HG03060 (cell line): ENCODE data around the gene RPF1.
"Not testable (repeated sequence)": the region's sequence is repeated elsewhere in the genome, so short reads cannot be mapped to it uniquely, and the experiment has no call there.

ENCODE experiments used
- ATAC-seq: cut with Tn5 transposase; IDR thresholded peaks from one replicate; pipeline ENCODE4 v1.9.1; 2021; ENCODE audit warnings: low read depth, moderate number of reproducible peaks; ENCODE audit not compliant: unreplicated experiment

RPF1 gene

DNA sequence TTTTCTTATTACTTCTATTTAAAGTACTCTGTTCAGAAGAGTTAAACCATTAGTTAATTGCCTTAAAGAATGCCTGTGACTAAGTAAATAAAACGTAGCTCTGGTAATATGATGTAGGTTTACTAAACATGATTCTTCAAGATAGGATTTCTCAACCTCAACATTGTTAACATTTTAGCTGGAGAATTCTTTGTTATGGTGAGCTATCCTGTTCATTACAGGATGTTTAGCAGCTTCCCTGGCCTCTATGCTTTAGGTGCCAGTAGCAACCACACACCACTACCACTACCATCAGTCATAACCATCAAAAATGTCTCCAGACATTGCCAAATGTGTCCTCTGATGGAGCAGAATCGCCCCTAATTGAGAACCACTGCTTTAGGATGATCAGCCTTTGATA is 10.7 kb downstream of the RPF1 start:
- no peak for ATAC-seq

DNA sequence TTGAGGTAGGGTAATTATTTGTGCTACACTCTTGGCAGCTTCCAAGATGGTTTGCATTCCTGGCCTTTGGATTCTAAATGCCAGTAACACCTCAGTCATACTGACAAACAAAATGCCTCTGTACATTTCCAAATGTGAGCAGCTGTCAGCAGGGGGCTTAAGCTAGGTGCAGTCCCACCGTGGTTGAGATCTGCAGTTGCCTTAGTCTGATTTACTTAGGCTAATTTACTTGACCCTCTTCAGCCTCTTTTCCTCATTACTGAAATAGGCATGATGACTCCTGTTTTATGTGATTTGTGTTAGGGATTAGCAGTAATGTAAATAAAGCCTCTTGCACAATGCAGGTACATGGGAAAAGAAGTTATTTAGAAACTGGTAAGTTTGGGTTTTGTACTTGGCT is 13.7 kb downstream of the RPF1 start:
- ATAC-seq, result no peak

DNA sequence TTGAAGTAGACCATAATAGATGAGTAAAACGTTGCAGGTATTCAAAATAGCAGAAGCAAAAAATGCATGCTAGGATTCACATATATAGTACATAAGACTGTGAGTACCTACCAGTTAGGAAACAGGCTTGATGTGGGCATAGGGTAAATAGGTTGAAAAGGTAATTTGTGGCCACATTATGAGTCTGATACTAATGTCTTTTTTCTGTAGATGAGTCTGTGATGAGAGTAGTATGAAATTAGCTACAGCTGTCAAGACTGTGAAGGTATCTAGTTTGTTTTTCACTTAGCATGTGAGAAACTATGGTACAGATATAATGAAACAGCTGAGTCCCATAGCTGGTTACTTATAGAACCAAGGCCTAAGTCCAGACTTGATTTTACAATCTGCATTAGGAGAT is 14.7 kb downstream of the RPF1 start:
- no peak for ATAC-seq

DNA sequence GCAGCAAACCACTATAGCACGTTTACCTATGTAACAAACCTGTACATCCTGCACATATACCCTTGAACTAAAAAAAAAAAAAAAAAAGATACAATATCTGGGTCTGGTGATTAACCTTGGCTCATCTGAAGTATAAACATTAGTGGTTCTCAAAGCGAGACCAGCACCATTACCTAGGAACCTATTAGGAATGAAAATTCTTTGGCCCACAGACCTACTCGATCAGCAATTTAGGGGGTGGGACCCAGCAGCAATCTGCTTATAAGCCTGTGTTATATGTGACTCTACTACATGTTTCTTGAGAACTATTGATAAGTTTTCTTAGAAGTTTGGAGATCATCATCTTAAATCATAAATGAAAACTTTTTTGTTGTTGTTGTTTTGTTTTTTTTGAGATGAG is 17.4 kb downstream of the RPF1 start:
- no peak for ATAC-seq

DNA sequence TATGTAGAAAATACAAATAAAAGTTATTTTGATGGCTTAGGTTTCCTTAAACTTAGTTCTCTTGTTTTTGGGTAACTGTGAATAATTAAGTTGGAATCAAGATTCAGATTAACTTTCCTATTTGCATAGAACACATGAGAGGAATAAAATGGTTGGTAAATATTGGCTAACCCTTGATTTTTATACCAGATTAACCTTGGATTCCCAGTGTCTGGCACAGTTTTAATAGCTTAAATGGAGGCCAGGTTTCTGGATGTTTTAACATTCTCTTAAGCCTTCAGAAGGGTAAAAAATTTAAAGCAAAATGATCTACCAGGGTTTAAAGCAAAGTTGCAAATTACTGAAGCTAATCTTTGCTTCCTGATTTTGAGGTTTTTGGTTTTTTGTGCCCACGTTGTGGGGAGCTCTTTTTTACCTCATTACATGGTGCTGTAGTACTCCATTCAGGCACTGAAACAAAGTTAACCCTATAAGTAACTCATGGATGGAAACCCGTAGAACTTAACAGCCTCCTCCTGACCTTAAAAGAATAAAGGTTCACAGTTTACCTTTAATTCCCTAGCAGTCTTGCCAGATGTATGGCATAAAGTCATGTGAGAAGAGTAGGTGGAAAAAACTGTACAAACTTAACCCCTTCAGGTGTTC is 18.7 kb downstream of the RPF1 start:
- ATAC-seq, result no peak

DNA sequence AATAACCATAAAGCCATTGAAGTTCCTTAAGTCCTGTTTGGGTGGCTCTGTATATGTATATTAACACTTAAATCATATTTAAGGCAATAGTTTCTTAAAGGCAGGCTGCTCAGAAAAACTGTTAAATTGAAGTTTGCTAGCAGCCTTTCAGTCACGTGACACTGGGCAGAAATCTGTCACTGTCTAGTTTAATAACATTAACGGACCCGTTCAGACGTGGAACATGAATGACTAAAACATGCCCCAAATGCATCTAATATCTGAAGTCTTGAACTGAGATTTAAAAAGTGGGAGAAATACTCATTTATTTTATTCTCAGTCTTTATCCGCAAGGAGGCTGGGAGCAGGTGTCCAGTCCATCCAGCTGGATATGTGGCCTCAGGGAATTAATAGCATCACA is 23.9 kb downstream of the RPF1 start:
- no peak for ATAC-seq

DNA sequence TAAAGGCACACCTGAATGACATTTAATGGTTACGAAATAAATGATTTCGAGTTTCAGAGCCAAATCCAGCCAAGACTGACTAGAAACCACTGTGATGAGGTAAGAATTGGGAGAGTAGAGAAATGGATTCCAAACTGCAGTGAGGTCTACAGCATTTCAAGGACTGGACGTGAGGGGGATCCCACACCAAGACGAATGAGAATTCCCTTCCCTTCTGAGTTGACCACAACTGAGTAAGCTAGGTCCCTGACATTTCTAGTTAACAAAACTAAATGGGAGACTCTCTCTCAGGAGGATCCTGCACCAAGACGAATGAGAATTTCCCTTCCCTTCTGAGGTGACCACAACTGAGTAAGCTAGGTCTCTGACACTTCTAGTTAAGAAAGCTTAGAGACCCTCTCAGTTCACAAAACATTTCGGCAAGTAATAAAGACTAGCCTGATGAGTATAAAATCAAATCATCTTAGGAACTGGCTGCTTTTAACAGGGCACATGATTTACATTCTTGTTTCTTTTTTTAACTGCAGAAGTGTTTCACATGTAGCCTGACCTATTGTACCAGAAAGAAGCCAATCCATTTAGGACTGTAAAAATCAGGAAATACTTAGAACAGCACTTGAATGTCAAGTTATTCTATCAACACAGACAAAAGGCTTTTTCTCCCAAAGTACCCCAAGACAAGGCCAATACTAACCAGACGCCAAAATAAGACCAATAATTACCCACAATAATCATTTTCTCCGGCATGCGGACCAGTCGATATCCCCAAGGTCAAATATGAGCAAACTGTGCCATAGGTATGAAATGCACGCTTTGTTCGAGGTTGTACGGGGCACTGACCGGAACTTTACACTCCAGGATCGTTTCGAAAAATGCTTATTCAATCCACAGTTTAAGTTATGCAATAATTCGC is 25.8 kb downstream of the RPF1 start:
- ATAC-seq, result no peak

DNA sequence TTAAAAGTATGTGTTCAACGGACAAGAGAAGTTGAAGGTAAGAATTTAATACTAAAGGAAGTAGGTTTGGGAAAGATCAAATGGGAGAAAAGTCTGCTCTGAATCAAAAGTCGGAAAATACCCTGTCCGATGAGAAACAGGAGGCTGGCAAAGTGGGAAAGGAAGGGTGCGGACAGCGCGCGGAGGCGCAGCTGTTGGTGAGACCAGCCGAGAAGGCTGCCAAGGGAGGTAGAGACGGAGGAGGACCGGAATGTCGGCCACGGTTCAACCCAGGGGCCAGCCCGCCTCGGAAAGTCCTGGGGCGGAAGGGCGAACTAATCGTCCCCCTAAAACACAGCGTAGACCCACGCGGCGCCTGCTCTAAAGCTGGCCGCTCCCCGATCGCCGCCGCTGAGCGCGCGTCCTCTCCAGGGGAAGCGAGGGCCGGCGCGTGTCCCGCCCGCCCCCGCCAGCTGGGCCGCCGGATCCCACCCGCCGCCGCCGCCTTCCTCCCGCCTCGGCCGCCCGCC is 26.5 kb downstream of the RPF1 start:
- ATAC-seq, result peak; percentile 15

DNA sequence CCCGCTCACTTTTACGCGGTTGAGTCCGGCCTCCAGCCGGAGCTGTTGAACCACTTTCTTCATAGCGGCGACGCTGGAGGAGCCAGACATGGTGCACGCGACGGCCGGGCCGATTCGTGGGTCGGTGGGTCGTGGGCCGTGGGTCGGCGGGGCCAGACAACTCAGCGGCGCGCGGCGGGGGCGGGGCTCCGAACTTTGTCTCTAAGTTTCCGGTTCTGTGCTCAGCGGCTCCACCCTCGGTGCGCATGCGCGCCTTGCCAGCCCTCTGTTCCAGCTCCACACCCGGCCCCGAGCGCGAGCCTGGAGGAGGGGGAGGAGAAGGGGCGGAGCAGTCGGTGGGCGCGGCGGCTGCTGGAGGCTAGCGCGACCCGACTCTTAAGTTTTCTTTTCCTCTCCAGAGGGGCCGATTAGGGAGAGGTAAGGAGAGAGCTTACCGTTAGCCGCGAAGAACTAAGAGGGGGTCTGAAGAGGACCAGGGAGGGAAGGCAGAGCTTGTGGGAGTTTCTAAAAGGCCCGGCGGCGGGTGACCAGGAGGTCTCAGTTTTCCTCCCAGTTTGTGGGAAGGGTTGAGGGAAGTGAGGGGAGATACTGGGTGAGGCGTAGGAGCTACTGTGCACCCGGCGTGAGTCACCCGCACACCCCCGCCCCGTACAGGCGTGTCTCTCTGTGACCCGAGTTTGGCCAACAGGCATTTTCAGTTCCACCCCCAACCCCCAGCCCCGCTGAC is 27.1 kb downstream of the RPF1 start, which contains the start of the genes GNG5 and SPATA1:
TSS of gene GNG5 (minus strand) at position 580 of the 727 bp plus-strand sequence. CDS start at position 90, 490 bp downstream.
TSS of gene SPATA1 (plus strand) at position 385 of the 727 bp plus-strand sequence. CDS start 9,974 bp downstream, outside the sequence.
- ATAC-seq, result peak; percentile 67

DNA sequence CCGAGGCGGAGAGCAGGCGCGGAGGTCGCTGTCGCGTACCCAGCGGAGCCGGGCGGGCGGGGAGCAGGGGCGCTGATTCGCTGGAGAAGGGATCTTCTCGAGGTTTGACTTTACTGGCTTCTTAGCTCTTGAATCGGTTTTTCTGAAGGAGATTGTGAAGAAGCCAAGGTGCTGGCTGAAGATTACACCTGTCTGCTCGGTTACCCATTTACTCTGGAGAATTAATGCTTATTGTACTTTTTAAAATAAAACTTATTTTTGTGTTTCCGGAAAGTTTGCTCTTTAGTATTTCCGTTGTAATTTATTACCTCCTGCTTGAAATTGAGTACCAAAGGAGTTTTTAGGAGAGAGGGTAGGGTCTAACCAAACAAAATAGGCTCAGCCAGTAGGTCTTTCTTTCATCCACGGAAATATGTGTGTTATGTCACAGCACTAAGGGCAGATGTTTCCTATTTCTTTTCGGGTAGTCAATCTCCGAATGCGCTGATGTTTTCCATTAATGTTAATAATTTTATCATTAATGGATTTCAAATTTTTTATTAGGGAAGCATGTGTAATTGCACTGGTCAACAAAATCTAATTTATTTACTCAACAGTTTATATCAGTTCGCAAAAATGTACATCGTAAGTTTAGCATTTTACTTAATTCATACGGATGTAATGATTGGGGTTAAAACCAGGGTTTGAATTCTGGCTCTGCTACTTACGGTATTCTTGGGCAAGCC is 27.8 kb downstream of the RPF1 start:
- no peak for ATAC-seq

DNA sequence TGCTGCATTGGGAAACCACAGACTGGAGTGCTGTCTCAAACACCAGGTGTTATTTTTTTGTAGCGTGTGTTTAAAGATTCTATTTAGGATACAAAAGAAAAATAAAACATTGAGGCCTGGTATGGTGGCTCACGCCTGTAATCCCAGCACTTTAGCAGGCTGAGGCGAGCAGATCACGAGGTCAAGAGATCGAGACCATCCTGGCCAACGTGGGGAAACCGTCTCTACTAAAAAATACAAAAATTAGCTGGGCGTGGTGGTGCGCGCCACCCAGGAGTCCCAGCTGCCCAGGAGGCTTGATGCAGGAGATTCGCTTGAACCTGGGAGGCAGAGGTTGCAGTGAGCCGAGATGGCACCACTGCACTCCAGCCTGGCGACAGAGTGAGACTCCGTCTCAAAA is 28.8 kb downstream of the RPF1 start:
- not testable (repeated sequence) for ATAC-seq

DNA sequence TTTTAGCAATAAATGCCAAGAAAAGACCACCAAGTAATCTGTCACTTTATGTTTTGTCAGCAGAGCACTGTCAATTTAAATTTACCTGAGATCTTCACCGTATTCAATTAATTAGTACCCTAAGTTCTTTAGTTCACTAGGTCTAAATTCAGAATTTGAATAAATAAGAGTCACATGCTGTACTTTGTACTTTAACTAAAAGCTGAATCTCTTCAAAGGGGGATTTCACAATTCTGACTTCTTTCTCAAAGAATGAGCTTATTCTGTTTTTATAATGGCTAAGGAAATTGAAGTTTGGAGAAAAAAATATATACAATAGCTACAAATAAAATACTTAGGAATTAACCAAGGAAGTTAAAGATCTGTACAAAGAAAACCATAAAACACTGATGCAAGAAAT is 29.4 kb downstream of the RPF1 start:
- ATAC-seq, result no peak

DNA sequence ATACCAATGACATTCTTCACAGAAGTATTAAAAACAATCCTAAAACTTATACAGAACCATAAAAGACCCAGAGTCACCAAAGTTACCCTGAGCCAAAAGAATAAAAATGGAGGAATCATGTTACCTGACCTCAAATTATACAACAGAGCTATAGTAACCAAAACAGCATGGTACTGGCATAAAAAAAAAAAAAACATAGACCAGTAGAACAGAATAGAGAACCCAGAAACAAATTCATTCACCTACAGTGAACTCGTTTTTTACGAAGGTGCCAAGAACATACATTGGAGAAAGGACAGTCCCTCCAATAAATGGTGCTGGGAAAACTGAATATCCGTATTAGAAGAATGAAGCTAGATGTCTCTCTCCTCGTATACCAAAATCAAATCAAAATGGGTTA is 30.0 kb downstream of the RPF1 start:
- ATAC-seq, result no peak

DNA sequence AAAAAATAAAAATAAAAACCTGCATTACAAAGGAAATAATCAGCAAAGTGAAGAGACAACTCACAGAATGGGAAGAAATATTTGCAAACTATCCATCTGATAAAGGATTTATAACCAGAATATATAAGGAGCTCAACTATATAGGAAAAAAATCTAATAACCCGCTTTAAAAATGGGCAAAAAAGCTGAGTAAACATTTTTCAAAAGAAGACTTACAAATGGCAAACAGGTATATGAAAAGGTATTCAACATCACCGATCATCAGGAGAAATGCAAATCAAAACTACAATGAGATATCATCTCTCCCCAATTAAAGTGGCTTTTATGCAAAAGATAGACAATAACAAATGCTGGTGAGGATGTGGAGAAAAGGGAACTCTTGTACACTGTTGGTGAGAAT is 31.1 kb downstream of the RPF1 start:
- no peak for ATAC-seq

DNA sequence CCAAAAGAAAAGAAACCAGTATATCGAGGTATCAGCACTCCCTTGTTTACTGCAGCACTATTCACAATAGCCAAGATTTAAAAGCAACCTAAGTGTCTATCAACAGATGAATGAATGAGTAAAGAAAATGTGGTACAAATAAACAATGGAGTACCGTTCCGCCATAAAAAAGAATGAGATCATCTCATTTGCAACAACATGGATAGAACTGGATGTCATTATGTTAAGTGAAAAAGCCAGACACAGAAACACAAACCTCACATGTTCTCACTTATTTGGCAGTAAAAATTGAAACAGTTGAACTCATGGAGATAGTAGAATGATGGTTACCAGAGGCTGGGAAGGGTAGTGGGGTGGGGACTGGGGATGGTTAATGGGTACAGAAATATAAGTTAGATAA is 31.6 kb downstream of the RPF1 start:
- ATAC-seq, result no peak

DNA sequence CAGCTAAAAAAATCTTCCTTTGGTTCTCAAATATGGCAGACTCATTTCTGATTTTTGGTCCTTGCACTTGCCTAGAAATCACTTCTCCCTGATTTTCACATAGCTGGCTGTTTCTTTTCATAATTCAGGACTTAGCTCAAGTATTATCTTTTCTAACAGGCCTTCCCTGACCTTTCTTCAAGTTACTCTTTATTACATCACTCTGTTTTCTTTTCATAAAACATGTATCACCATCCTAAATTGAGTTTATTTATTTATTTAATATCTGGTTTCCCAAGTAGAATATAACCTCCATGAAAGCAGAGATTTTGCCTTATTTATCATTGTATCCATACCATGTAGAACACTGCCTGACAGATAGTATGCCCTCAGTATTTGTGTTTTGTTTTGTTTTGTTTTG is 45.5 kb downstream of the RPF1 start:
- no peak for ATAC-seq

DNA sequence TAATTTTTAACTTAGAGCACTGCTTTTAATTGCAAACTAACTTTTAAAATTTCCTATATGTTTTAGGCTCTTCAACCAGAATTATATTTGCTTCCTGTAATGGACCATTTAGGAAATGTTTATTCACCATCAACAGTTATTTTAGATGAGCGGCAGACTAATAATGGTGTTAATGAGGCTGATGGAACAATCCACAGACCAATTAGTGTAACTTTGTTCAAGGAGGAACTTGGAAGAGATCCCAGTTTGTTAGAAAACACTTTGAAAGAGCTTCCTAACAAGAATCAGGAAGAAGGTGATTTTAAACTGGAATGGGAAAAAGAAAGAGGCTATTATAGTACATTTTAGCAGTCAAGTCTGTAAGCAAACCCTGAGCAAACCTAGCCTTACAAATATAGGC is 46.7 kb downstream of the RPF1 start:
- no peak for ATAC-seq

DNA sequence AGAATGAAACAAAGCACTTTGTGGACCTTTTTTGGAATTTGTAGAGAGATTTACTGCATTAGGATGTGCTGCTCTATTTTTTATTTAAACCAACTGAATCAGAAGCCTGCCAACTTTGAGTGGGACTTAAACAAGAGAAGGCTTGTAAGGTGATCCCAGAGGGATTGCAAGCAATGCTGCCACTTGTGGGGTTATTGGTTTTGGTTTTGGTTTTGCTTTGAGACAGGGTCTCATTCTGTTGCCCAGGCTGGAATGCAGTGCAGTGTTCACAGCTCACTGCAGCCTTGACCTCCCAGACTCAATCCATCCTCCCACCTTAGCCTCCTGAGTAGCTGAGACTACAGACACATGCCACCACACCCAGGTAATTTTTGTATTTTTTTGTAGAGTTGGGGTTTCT is 59.5 kb downstream of the RPF1 start:
- no peak for ATAC-seq

DNA sequence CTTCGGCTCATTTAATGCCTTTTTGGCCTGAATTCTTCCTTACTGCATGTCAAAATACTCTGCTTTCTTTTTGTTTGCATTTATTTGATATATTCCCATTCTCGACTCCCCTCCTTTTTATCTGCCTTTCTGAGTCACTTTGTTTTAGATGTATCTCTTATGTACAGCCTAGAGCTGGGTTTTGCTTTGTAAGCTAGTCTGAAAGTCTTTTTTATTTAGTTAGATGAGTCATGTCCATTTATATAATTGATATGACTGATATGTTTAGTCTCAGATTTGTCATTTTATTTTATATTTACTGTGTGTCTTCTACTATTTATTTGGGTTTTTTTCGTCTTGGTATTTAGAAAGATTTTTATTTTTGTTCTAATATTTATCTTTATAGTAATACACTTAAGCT is 60.9 kb downstream of the RPF1 start:
- ATAC-seq, result no peak

DNA sequence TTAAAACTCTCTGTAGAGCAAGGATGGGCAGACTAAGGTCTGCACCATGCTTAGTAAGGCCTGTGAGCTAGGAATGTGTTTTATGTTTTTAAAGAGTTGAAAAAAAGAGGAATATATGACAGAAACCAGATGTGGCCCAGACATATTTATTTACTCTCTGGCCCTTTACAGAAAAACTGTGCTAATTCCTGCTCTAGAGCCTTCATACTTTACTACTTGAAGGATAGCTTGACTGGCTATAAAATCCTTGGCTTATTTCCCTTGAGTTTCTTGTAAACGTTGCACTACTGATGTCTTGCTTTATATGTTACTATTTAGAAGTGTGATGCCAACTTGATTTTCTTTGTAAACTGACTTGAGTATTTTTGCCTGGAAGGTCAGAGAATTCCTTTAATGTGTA is 61.7 kb downstream of the RPF1 start:
- no peak for ATAC-seq
